ENCODE measurements around the gene CISH. TPM values are rescaled to one million over a fixed set of nuclear protein-coding genes. Genes with fewer than 3 reads are reported as not detected.

CISH gene
- total and polyA plus RNA-seq, 10 of the 15 experiments (the other 5 are each of a cell fraction or from before 2014, with no cell fraction given): 0.21 to 4.4 (median 1.8) TPM

DNA sequence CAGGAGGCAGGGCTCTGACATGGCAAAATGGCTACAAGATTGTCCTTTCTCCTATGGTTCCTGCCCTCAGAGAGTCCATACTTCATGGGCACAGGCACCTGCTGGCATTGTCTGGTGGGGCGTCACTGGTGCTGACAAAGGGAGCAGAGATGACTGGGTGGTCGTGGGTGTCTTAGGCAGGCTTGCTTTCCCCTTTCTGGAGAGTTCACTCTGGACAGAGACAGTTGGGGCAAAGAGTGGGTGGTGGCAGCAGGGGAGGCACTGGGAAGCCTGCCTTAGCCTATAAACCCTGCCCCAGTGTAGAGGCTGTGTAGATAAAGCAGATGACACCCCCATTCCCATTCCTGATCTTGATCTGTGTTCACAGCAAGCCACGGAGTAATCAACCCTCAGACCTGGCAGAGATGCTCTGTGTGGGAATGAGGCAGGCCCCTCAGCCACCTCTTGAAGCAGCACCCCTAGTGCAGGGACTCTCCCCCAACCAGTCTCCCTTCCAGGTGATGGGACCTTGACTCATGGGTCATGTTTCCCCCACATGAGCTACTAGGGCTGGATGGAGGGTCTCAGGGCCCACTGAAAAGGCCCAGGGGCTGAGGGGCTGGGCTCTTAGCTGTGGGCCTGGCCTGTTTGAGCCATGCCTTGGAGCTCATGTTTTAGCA is 42.5 kb upstream of the CISH start:
- Histone ChIP-seq H3K4me3 (no peak overlapping the region), H3K9ac (ENCODE audit: control insufficient read depth, insufficient read depth, low read length) (no peak overlapping the region), H4K20me1 (ENCODE audit: control insufficient read depth, insufficient read depth) (no peaks in the 10 kb centered on the region), H3K79me2 (ENCODE audit: control insufficient read depth, insufficient read depth, low read length) (no peaks in the 10 kb centered on the region), H3K4me1 (ENCODE audit: control insufficient read depth, insufficient read depth, low read length) (no peaks in the 10 kb centered on the region), H2AFZ (ENCODE audit: control insufficient read depth, low read depth, low read length) (no peak overlapping the region), H3K36me3 (ENCODE audit: control insufficient read depth in 2 of 2, insufficient read depth in 2 of 2, low read length in 1 of 2) (no peaks in the 10 kb centered on the region; a peak in 1 of 4 replicates), H3K9me3 (replicated peaks; ENCODE audit: control insufficient read depth, insufficient read depth, low read length) (no peaks in the 10 kb centered on the region), H3K4me2 (ENCODE audit: control insufficient read depth, insufficient read depth) (no peak overlapping the region), H3K27ac (ENCODE audit: control insufficient read depth, insufficient read depth) (no peak overlapping the region), H3K27me3 (replicated peaks in 1 of 2; ENCODE audit: control insufficient read depth in 2 of 2, insufficient read depth in 2 of 2, low read length in 1 of 2) (no peaks in the 10 kb centered on the region; a peak in 3 of 4 replicates)
- intact Hi-C loops (cut with micrococcal nuclease; ENCODE audit: unreplicated experiment) (no loop called here), in situ Hi-C loops (cut with MboI) (no loop called here)
- no TSS peak for BruUV-seq (replicated peaks)
- DNase-seq (ENCODE audit: low read depth, low spot score) (no peak), ATAC-seq (no peak), FAIRE-seq (no peak)
- whole genome bisulfite sequencing (ENCODE audit: insufficient coverage, insufficient replicate concordance, low lambda C conversion rate, missing lambda C conversion rate): 15% methylated on average over 3 of the region's 3 CpGs
- CTCF ChIA-PET: interaction anchor here (1.0 to 10.8 kb wide), 8 partner anchors 13 to 85 kb away, joined by 3 to 250 read pairs (median 6); partner anchors contain the start of genes HEMK1 and MAPKAPK3
- POLR2A ChIA-PET: interaction anchor here (1.1 kb wide), 1 partner anchor 38 kb away, joined by 3 read pairs; the partner anchor contains the start of gene MAPKAPK3
- RAD21 ChIA-PET (ENCODE audit: unreplicated experiment): interaction anchor here (1.9 to 7.3 kb wide), 2 partner anchors 35 to 39 kb away, joined by 30 to 84 read pairs; partner anchors contain the start of gene MAPKAPK3
- SMC1A ChIA-PET (ENCODE audit: uncharacterized antibody, unreplicated experiment): interaction anchor here (1.3 to 8.0 kb wide), 5 partner anchors 13 to 63 kb away, joined by 3 to 81 read pairs (median 6); partner anchors contain the start of genes CISH and MAPKAPK3
- TF ChIP-seq ASH2L (IDR thresholded peaks at IDR 0.05; ENCODE audit: borderline replicate concordance, low read depth): no peak
- TF ChIP-seq ESRRA (IDR thresholded peaks at IDR 0.05; ENCODE audit: low read length): no peak
- TF ChIP-seq POLR2A (IDR thresholded peaks at IDR 0.05; ENCODE audit: low read depth, low read length): no peak
- no peak for TF ChIP-seq TCF3 (IDR thresholded peaks at IDR 0.05; ENCODE audit: borderline replicate concordance, insufficient read depth, low read depth, low read length)
- no peak for TF ChIP-seq BCL11A (IDR thresholded peaks at IDR 0.05; ENCODE audit: low read depth, low read length)
- TF ChIP-seq, protein P1, sequence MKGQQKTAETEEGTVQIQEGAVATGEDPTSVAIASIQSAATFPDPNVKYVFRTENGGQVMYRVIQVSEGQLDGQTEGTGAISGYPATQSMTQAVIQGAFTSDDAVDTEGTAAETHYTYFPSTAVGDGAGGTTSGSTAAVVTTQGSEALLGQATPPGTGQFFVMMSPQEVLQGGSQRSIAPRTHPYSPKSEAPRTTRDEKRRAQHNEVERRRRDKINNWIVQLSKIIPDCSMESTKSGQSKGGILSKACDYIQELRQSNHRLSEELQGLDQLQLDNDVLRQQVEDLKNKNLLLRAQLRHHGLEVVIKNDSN (IDR thresholded peaks at IDR 0.05; ENCODE audit: borderline replicate concordance, extremely low read length, insufficient read depth, low read depth, low read length): no peak
- TF ChIP-seq MEF2B (IDR thresholded peaks at IDR 0.05; ENCODE audit: partially characterized antibody, poor library complexity, severe bottlenecking): no peak
- TF ChIP-seq ZNF622 (IDR thresholded peaks at IDR 0.05): no peak
- TF ChIP-seq MTA2 (IDR thresholded peaks at IDR 0.05; ENCODE audit: low read depth): no peak
- TF ChIP-seq, protein P2, sequence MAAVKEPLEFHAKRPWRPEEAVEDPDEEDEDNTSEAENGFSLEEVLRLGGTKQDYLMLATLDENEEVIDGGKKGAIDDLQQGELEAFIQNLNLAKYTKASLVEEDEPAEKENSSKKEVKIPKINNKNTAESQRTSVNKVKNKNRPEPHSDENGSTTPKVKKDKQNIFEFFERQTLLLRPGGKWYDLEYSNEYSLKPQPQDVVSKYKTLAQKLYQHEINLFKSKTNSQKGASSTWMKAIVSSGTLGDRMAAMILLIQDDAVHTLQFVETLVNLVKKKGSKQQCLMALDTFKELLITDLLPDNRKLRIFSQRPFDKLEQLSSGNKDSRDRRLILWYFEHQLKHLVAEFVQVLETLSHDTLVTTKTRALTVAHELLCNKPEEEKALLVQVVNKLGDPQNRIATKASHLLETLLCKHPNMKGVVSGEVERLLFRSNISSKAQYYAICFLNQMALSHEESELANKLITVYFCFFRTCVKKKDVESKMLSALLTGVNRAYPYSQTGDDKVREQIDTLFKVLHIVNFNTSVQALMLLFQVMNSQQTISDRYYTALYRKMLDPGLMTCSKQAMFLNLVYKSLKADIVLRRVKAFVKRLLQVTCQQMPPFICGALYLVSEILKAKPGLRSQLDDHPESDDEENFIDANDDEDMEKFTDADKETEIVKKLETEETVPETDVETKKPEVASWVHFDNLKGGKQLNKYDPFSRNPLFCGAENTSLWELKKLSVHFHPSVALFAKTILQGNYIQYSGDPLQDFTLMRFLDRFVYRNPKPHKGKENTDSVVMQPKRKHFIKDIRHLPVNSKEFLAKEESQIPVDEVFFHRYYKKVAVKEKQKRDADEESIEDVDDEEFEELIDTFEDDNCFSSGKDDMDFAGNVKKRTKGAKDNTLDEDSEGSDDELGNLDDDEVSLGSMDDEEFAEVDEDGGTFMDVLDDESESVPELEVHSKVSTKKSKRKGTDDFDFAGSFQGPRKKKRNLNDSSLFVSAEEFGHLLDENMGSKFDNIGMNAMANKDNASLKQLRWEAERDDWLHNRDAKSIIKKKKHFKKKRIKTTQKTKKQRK (IDR thresholded peaks at IDR 0.05; ENCODE audit: low read depth, low read length): no peak
- TF ChIP-seq MXI1 (IDR thresholded peaks at IDR 0.05; ENCODE audit: low read depth, low read length): no peak
- TF ChIP-seq CREM (IDR thresholded peaks at IDR 0.05; ENCODE audit: low read depth): no peak
- no peak for TF ChIP-seq STAT1 (conservative IDR thresholded peaks at IDR 0.05)
- no peak for TF ChIP-seq BACH1 (IDR thresholded peaks at IDR 0.05; ENCODE audit: borderline replicate concordance)
- TF ChIP-seq, protein P3, sequence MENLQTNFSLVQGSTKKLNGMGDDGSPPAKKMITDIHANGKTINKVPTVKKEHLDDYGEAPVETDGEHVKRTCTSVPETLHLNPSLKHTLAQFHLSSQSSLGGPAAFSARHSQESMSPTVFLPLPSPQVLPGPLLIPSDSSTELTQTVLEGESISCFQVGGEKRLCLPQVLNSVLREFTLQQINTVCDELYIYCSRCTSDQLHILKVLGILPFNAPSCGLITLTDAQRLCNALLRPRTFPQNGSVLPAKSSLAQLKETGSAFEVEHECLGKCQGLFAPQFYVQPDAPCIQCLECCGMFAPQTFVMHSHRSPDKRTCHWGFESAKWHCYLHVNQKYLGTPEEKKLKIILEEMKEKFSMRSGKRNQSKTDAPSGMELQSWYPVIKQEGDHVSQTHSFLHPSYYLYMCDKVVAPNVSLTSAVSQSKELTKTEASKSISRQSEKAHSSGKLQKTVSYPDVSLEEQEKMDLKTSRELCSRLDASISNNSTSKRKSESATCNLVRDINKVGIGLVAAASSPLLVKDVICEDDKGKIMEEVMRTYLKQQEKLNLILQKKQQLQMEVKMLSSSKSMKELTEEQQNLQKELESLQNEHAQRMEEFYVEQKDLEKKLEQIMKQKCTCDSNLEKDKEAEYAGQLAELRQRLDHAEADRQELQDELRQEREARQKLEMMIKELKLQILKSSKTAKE (IDR thresholded peaks at IDR 0.05; ENCODE audit: low read depth, poor library complexity, severe bottlenecking): no peak

Data from GM12878 (cell line).